GM06990 (cell line): ENCODE measurements around the gene PEX5.
A peak's percentile ranks its signal among the peaks of the same experiment; 100 is the strongest.
"Not testable (repeated sequence)": the region's sequence is repeated elsewhere in the genome, so short reads cannot be mapped to it uniquely, and the experiment has no call there.

Experiments
- DNase-seq: peaks from one replicate; pipeline ENCODE4 v3.0.0-alpha.2; 2011; ENCODE audit not compliant: insufficient read length; ENCODE audit errors: extremely low read depth
- H3K27me3 ChIP-seq: replicated peaks from 2 replicates; pipeline ENCODE4 v1.6.0; 2011; ENCODE audit warnings: low read length; ENCODE audit not compliant: control insufficient read depth, insufficient read depth
- H3K36me3 ChIP-seq: 2 replicates; pipeline ENCODE4 v1.5.1; 2011; ENCODE audit warnings: low read length; ENCODE audit not compliant: control insufficient read depth, insufficient read depth
- H3K4me3 ChIP-seq: replicated peaks from 2 replicates; pipeline ENCODE4 v1.5.1; 2011; ENCODE audit warnings: low read depth, mild to moderate bottlenecking, control low read depth, low read length
- CTCF ChIP-seq: IDR thresholded peaks from 2 replicates; pipeline ENCODE4 v1.5.1; 2011; ENCODE audit warnings: low read length, control low read depth, mild to moderate bottlenecking, inconsistent platforms; ENCODE audit not compliant: insufficient read depth, poor library complexity, severe bottlenecking

The PEX5 gene

GRCh38 chr12:7209958-7210357 lies 20.5 kb downstream of the PEX5 start:
- no peak for DNase-seq
- Histone ChIP-seq H3K36me3 (peaks cover 19% of the 10 kb centered on the region), H3K4me3 (no peak overlapping the region), H3K27me3 (no peaks in the 10 kb centered on the region)
- no peak for TF ChIP-seq CTCF

DNA sequence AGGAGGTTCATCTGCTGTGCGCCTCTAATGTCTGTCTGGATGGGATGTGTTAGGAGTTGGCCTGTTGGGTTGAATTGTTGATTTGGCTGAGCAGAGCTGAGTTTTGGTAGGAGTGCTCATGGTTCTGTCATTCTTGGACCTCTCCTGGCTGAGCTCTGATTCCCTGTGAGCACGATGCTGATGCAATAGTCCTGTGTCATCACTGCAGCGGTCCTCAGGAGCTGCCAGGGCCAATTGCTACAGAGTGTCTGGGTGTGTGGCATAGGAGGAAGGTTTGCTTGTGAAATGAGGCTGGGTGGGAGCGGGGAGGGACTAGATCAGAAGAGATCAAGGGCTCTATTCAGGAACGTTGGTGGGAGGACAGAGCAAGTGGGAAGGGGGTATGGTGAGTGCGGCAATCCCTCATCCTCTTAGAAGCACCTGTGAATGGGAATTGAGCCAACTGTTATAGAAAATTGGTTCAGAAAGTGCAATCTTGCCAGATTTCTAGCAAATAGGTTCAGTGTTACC lies 21.2 kb downstream of the PEX5 start:
- TF ChIP-seq CTCF = no peak
- H3K36me3 ChIP-seq = peaks cover 19% of the 10 kb centered on the region

DNA sequence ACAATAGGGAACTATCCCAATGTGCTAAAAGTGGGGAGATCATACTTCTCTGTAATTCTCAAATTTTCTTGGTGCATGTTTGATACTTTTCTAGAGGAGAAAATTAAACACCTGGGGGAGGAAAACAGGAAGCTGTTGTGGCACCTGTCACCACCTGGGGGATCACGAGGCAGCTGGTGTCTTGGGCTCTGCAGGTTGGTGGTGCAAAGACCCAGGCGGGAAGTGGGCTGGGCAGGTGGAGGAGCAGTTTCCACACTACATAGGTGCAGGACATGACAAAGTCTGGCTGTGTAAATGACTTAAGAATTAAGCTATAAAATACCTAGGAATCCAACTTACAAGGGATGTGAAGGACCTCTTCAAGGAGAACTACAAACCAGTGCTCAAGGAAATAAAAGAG lies 23.2 kb downstream of the PEX5 start:
- Histone ChIP-seq H3K36me3 (peaks cover 17% of the 10 kb centered on the region), H3K4me3 (no peak overlapping the region), H3K27me3 (no peaks in the 10 kb centered on the region; the same call in 1 of the 2 replicates)
- no peak for TF ChIP-seq CTCF
- no peak for DNase-seq

More for the DNA sequence above, 21.2 kb downstream of the PEX5 start:
- DNase-seq = no peak
- Histone ChIP-seq H3K4me3 (no peak overlapping the region), H3K27me3 (no peaks in the 10 kb centered on the region)

DNA sequence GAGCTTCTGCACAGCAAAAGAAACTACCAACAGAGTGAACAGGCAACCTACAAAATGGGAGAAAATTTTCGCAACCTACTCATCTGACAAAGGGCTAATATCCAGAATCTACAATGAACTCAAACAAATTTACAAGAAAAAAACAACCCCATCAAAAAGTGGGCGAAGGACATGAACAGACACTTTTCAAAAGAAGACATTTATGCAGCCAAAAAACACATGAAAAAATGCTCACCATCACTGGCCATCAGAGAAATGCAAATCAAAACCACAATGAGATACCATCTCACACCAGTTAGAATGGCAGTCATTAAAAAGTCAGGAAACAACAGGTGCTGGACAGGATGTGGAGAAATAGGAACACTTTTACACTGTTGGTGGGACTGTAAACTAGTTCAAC lies 24.3 kb downstream of the PEX5 start:
- not testable (repeated sequence) for H3K4me3 ChIP-seq, H3K27me3 ChIP-seq, DNase-seq

DNA sequence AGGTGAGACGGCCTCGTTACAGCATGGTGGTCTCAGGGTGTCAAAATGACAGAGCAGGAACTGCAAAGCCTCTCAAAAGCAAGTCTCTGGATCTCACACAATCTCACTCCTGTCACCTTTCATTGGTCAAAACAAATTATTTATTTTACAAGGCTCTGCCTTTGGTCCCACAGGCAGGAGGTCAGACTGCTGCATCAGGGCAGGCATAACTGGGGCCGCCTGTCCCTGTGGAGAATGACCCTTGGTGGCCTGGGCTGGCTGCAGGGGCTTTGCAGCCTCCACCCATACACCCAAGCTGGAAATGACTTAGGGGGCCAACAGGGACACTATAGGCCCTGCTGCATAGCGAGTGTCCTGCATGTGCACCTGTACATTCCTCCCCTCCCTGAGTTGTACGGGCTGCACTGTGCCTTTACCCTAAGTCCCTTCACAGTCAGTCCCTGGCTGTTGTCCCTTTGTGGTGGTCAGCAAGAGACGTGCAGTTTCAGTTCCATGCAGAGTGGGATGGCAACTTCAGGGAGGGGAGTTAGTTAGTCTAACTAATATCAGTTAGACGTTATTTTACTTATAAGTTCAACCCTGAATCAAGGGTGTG lies 28.1 kb downstream of the PEX5 start:
- Histone ChIP-seq H3K27me3 (no peaks in the 10 kb centered on the region; the same call in 1 of the 2 replicates), H3K4me3 (no peak overlapping the region), H3K36me3 (no peaks in the 10 kb centered on the region)
- TF ChIP-seq CTCF = no peak
- no peak for DNase-seq

More for the DNA sequence above, 24.3 kb downstream of the PEX5 start:
- H3K36me3 ChIP-seq = peaks cover 13% of the 10 kb centered on the region

- Histone ChIP-seq H3K4me3 (no peak overlapping the region), H3K36me3 (no peaks in the 10 kb centered on the region), H3K27me3 (no peaks in the 10 kb centered on the region; the same call in 1 of the 2 replicates)
- DNase-seq = no peak
- peak; percentile 74 for TF ChIP-seq CTCF
Observed at GRCh38 chr12:7219599-7220243, 30.2 kb downstream of the PEX5 start.
